AG04449 (cell line): ENCODE measurements around the gene PLPP3.

ENCODE experiments used
- CTCF ChIA-PET: fragments of 350-600 bp; formaldehyde crosslinking; extraction: SDS; loops from one replicate; lab custom pipeline; 2021; ENCODE audit warnings: antibody characterized with exemption; lab: Yijun Ruan, JAX
- POLR2A ChIA-PET: fragments of 400-600, 350-600 bp; formaldehyde crosslinking; extraction: SDS; loops from one replicate; lab custom pipeline; 2020; ENCODE audit warnings: antibody characterized with exemption, inconsistent platforms; lab: Yijun Ruan, JAX
- DNase-seq: peaks from one replicate; pipeline ENCODE4 v3.0.0-alpha.2; 2010; ENCODE audit warnings: low read depth, low spot score
- H3K4me3 ChIP-seq: 2 replicates; pipeline ENCODE4 v1.5.1; 2011; ENCODE audit warnings: low read depth, mild to moderate bottlenecking, control low read depth, low read length
- CTCF ChIP-seq: IDR thresholded peaks from one replicate; pipeline ENCODE4 v1.5.1; 2011; ENCODE audit warnings: mild to moderate bottlenecking, moderate library complexity, low read length, control low read depth, inconsistent platforms; ENCODE audit not compliant: insufficient read depth; ENCODE audit errors: missing control alignments

Gene PLPP3

GRCh38 chr1:56512724-56513494 is 66.5 kb downstream of the PLPP3 start:
- ChIA-PET CTCF (no interaction called here), POLR2A (no interaction called here)
- no peak overlapping the region for H3K4me3 ChIP-seq
- TF ChIP-seq CTCF: no peak
- no peak for DNase-seq

- CTCF ChIA-PET: interaction anchor here (2.1 kb wide), 1 partner anchor 9 kb away, joined by 4 read pairs; no protein-coding TSS in a partner anchor
- no peak for TF ChIP-seq CTCF
- no peak for DNase-seq
- no peak overlapping the region for H3K4me3 ChIP-seq
- POLR2A ChIA-PET: no interaction called here
These were observed 67.6 kb downstream of the PLPP3 start for GRCh38 chr1:56511766-56512165.

GRCh38 chr1:56511364-56511763 is 68.0 kb downstream of the PLPP3 start:
- DNase-seq: no peak
- CTCF ChIA-PET: interaction anchor here (2.1 kb wide), 1 partner anchor 9 kb away, joined by 4 read pairs; no protein-coding TSS in a partner anchor
- POLR2A ChIA-PET: no interaction called here
- no peak overlapping the region for H3K4me3 ChIP-seq
- no peak for TF ChIP-seq CTCF

GRCh38 chr1:56510642-56511021 is 68.7 kb downstream of the PLPP3 start:
- ChIA-PET CTCF (interaction anchor here (2.1 kb wide), 1 partner anchor 10 kb away, joined by 4 read pairs; no protein-coding TSS in a partner anchor), POLR2A (no interaction called here)
- TF ChIP-seq CTCF: no peak
- no peak for DNase-seq
- H3K4me3 ChIP-seq: no peak overlapping the region

GRCh38 chr1:56509713-56510641 is 69.4 kb downstream of the PLPP3 start:
- POLR2A ChIA-PET: no interaction called here
- CTCF ChIA-PET: interaction anchor here (2.1 kb wide), 1 partner anchor 11 kb away, joined by 4 read pairs; no protein-coding TSS in a partner anchor
- DNase-seq: no peak

More at GRCh38 chr1:56509713-56510641, 69.4 kb downstream of the PLPP3 start:
- no peak overlapping the region for H3K4me3 ChIP-seq
- TF ChIP-seq CTCF: no peak
